Thyroid gland (tissue), 4 donors: ENCODE data around the gene CDK3.

ENCODE experiments used
- POLR2A ChIP-seq, 2 donors: fragments of 450-650 bp; IDR thresholded peaks; one replicate each; pipeline ENCODE4 v1.6.1; 2017; ENCODE audit warnings: antibody characterized with exemption in 2 of 2, mild to moderate bottlenecking in 2 of 2, moderate library complexity in 1 of 2
- TF ChIP-seq, protein P1 (sequence below), 6 experiments: fragments of 200-600 bp in 3 of 6; fragments of 450-650 bp in 3 of 6; sonication (generic) in 3 of 6; IDR thresholded peaks; one replicate each; pipeline ENCODE4 v1.5.1; 2016 to 2019; ENCODE audit warnings: antibody characterized with exemption in 6 of 6, mild to moderate bottlenecking in 2 of 6, inconsistent platforms in 1 of 6, moderate library complexity in 1 of 6

DNA sequence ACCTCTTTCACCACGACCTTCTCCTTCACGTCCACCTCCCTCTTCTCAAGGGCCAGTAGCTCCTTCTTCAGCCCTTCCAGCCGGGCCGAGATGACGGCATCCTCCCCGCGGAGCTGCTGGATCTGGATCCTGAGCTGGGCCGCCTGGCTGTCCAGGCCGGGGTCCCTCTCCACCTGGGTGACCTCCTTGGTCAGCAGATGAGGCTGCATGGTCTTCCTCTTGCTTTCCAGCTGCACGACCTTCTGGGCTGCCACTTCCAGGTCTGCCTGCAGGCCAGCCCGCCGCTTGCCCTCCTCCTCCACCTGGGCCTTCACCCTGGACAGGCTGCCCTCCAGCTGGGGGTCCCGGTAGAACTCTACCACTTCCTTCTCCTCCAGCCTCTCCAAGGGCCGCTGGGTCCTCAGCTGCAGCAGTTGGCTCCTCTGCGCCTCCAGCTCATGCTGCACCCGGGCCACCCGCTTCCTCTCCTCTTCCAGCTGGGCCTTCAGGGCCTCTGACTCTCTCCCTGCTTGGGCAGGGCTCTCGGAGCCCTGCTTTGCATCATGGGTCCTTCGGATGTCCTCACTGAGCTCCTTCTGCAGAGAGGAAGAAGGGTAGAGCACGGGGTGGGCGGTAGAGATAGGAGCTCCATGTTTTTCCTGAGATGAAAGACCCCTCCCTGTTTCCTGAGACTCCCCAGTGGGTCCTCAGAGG is 9.5 kb downstream of the CDK3 start:
- TF ChIP-seq, protein P1, sequence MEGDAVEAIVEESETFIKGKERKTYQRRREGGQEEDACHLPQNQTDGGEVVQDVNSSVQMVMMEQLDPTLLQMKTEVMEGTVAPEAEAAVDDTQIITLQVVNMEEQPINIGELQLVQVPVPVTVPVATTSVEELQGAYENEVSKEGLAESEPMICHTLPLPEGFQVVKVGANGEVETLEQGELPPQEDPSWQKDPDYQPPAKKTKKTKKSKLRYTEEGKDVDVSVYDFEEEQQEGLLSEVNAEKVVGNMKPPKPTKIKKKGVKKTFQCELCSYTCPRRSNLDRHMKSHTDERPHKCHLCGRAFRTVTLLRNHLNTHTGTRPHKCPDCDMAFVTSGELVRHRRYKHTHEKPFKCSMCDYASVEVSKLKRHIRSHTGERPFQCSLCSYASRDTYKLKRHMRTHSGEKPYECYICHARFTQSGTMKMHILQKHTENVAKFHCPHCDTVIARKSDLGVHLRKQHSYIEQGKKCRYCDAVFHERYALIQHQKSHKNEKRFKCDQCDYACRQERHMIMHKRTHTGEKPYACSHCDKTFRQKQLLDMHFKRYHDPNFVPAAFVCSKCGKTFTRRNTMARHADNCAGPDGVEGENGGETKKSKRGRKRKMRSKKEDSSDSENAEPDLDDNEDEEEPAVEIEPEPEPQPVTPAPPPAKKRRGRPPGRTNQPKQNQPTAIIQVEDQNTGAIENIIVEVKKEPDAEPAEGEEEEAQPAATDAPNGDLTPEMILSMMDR (IDR thresholded peaks at IDR 0.05), result no peak
- no peak for TF ChIP-seq POLR2A (IDR thresholded peaks at IDR 0.05)
